ENCODE measurements around the gene CSDE1. TPM values are rescaled to one million over a fixed set of nuclear protein-coding genes. Genes with fewer than 3 reads are reported as not detected.

CSDE1 gene
- total RNA-seq, result 225 and 442 TPM in 2 replicates

GRCh38 chr1:114757455-114758255 lies at the start of gene CSDE1:
TSS of gene CSDE1 (minus strand) at chr1:114757984. CDS start at chr1:114739890, 18,094 bp downstream.

GRCh38 chr1:114780344-114781226 lies 22.8 kb upstream of the CSDE1 start, which contains the start of gene SIKE1:
TSS of gene SIKE1 (minus strand) at chr1:114780685. CDS start at chr1:114780607, 78 bp downstream.

GRCh38 chr1:114716304-114717170 lies 41.2 kb downstream of the CSDE1 start, which contains the start of gene NRAS:
TSS of gene NRAS (minus strand) at chr1:114716771. CDS start at chr1:114716160, 611 bp downstream.

GRCh38 chr1:114695430-114696058 lies 62.2 kb downstream of the CSDE1 start, which contains the start of gene AMPD1:
TSS of gene AMPD1 (minus strand) at chr1:114695546. CDS start at chr1:114695471, 75 bp downstream.

GRCh38 chr1:114669562-114670082 lies 88.2 kb downstream of the CSDE1 start, which contains the start of gene DENND2C:
TSS of gene DENND2C (minus strand) at chr1:114670049. CDS start at chr1:114625984, 44,065 bp downstream.

Other genes starting within 250 kb of the CSDE1 start
- gene TRIM33, start 246.8 kb downstream of the CSDE1 start, total RNA-seq, result 12.8 and 14.4 TPM in 2 replicates
- 15.6 and 27.7 TPM in 2 replicates for gene BCAS2, start 176.4 kb downstream of the CSDE1 start, total RNA-seq
- gene DENND2C, start 87.9 kb downstream of the CSDE1 start, total RNA-seq, result 2.1 and 5.7 TPM in 2 replicates
- not detected in 2 replicates for gene AMPD1, start 62.4 kb downstream of the CSDE1 start, total RNA-seq
- gene NRAS, start 41.2 kb downstream of the CSDE1 start, total RNA-seq, result 25.9 and 44.3 TPM in 2 replicates
- gene SIKE1, start 22.7 kb upstream of the CSDE1 start, total RNA-seq, result 35.9 and 48.0 TPM in 2 replicates
- not detected in 2 replicates for gene SYCP1, start 96.9 kb upstream of the CSDE1 start, total RNA-seq

All from pericardium fibroblast (primary cell).